GM18951 (cell line): ENCODE measurements around the gene REV3L.
A peak's percentile ranks its signal among the peaks of the same experiment; 100 is the strongest.

Experiments used
- POLR2A ChIP-seq: IDR thresholded peaks from 4 replicates; pipeline ENCODE4 v1.6.1; 2011; ENCODE audit warnings: mild to moderate bottlenecking; ENCODE audit not compliant: insufficient read length, insufficient read depth; ENCODE audit errors: extremely low read depth
- in situ Hi-C: fragments of 300-500 bp; cut with MboI; formaldehyde crosslinking; loops from one replicate; pipeline ENCODE4 v1.12.0; 2022; ENCODE audit warnings: low sequenced_read_pairs, mixed read lengths, inconsistent platforms; ENCODE audit not compliant: unreplicated experiment

REV3L gene, protein sequence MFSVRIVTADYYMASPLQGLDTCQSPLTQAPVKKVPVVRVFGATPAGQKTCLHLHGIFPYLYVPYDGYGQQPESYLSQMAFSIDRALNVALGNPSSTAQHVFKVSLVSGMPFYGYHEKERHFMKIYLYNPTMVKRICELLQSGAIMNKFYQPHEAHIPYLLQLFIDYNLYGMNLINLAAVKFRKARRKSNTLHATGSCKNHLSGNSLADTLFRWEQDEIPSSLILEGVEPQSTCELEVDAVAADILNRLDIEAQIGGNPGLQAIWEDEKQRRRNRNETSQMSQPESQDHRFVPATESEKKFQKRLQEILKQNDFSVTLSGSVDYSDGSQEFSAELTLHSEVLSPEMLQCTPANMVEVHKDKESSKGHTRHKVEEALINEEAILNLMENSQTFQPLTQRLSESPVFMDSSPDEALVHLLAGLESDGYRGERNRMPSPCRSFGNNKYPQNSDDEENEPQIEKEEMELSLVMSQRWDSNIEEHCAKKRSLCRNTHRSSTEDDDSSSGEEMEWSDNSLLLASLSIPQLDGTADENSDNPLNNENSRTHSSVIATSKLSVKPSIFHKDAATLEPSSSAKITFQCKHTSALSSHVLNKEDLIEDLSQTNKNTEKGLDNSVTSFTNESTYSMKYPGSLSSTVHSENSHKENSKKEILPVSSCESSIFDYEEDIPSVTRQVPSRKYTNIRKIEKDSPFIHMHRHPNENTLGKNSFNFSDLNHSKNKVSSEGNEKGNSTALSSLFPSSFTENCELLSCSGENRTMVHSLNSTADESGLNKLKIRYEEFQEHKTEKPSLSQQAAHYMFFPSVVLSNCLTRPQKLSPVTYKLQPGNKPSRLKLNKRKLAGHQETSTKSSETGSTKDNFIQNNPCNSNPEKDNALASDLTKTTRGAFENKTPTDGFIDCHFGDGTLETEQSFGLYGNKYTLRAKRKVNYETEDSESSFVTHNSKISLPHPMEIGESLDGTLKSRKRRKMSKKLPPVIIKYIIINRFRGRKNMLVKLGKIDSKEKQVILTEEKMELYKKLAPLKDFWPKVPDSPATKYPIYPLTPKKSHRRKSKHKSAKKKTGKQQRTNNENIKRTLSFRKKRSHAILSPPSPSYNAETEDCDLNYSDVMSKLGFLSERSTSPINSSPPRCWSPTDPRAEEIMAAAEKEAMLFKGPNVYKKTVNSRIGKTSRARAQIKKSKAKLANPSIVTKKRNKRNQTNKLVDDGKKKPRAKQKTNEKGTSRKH (N-terminal part only)

DNA sequence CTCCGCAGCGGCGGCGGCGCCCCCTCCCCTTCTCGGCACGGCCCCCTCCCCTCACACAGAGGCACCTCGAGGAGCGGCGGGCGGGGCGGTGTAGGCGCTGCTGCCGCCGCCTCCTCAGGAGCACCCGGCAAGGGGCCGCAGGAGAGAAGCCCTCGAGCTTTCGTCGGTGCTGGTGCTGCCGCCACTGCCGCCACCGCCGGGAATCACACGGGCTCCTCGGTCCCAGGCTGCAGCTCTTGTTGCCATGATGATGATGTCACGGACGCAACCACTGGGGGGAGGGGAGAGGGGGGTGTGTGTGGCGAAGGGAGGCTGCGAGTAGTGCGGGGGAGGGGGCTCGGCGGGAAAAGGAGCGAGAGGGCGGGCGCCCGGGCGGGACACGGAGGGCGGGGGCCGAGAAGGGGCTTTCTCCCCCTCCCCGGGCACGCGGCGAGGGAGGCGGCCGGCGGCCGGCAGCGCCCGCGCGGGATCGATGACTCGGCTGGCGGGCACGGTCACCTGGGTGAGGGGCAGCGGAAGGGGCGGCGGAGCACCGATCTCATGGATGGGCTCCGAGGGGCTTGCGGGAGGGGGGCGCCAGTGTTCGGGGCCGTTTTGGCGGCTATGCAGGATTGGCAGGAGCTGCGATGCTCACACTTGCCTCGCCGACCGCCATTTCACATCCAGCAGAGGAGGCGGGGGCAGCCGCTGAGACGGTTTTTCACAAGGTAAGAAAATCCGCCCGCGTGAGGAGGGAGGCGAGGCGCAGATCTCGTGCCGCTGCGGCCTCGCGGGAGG, at the start of gene REV3L:
TSS of gene REV3L (minus strand) at position 260 of the 777 bp plus-strand sequence. CDS start 330 bp downstream, outside the sequence.
- TF ChIP-seq POLR2A = peak; percentile 79
- in situ Hi-C loops = no loop called here

DNA sequence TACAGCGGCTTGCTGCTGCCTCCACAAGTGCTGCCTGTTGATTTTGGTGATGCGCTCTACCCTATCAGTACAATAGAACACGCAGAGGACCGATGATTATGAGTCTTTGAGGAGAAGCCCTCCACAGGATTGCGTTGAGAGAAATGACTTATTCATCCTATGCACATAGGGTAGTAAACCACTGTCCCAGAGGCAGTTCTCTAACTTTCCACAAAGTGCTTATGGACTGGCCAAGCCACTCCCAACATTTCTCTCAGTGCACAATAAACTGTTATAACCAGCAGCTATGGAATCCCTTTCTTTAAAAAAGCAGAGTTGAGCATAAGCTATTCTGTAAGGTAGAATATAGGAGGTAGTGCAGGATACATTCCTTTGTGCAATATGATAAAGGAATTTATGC, 48.2 kb upstream of the REV3L start:
- TF ChIP-seq POLR2A = no peak
- in situ Hi-C loops = no loop called here

DNA sequence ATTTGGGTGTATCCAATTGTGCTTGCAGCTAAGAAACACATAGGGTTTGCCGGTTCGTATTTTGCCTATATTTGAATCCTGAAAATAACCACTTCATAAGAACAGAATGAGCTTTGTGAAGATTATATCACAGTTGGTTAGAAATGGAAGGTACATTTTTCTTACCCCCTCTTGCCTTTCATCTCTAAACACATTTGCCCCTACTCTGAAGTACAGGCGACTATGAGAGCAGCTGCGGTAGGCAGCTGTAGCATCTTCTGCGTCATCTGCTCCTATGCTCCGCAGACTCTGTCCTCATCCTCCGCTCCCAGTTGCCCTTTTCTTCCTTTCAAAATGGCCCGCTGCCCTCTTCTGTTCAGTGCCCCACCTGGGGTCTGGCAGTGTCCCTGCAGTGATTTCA, 47.6 kb upstream of the REV3L start:
- in situ Hi-C loops = no loop called here
- TF ChIP-seq POLR2A = no peak

DNA sequence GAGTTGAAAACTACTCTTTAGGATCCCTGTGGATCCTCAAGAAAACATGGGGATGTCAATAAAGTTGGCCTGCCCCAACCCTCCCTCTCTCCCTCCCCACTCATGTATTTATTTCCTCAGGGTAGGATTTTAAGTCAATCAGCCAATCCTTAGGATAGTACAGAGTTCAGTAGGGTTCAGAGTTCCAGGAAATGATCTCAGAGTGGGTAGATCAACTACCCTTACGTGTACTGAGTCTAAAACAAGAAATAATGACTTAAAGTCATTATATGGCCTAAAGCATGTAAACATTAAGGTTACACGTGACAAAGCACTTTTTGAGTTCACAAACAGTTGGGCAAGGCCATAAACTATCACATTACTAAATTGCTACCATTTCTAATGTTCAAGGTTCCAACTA, 47.2 kb upstream of the REV3L start:
- in situ Hi-C loops = no loop called here
- TF ChIP-seq POLR2A = no peak

DNA sequence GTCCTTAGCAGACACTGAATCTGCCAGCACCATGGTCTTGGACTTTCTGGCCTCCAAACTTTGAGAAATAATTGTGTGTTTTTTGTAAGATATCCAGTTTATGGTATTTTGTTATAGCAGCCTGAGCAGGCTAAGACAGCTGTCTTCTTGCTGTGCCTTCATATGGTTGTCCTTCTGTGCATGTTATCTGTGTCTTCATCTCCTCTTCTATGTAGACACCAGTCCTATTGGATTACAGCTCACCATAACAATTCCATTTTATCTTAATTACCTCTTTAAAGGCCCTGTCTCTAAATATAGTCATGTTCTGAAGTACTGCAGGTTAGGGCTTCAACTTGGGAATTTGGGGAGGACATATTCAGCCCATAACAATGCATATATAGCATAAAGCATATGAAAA, 44.3 kb upstream of the REV3L start:
- no peak for TF ChIP-seq POLR2A
- in situ Hi-C loops = no loop called here

DNA sequence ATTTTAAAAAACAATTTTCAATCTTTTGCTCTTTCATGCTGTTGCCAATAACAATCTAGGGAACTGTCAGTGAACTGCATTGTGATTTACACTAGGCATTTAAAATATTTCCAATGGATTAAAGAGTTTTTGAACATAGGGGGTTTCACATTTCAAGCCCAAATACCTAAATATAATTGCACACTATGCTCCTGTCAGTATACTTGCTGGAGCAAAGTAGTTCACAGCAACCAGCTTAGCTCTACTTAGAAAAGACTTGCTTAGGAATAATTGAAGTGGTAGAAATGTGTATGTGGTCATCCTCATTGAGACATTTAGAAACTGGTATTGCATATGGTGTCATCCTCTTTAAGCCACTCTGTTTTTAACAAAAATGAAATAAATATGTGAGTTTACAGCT, 41.7 kb upstream of the REV3L start:
- in situ Hi-C loops = no loop called here
- no peak for TF ChIP-seq POLR2A

DNA sequence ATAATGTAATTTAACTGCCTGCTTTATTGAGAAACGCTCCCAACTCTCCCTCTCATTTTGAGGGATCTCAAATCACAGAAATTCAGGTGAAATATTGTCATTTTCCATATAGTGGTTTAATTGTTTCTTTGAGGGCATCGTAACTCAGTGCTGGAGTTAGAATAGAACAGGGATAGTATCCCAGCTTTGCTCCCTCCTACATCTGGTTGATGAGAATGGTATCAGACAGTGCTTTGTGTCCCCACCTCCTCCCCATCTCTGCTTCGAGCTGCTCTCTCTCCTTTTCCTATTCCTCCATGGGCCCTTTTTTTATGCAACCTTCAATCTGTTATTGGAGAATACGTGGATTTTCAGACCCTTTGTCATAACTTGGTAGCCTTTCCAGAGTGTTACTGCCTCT, 41.2 kb upstream of the REV3L start:
- TF ChIP-seq POLR2A = no peak
- in situ Hi-C loops = no loop called here

DNA sequence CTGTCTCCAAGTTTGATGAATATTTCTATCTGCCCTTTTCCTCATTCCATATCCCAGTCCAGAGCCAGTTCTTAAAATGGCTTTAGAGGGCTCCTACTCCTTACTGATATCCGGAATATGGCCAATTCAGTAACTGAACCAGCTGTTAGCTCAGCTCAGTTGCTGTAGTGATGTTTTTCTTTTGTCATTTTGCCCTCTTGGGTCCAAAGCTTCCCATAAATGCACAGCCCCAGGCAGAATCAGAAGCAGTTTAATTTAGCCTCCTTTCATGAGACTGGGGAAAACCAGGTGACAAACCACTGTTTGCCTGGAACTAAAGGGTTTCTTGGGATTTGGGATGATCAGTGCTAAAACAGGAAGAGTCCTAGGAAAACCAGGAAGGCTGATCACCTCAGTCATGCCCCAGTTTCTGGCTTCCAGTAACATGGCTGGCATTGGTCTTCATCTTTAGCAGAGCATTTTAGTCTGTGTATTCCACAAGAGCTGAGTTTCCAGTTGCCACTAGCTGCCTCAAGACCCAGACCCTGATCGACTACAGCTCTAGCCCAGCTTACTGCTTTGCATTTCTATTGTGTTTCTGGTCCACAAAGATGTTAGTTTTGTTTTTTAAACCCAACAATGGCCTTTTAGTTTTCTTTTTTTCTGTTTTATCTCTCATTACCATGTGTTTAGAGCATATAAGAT, 40.6 kb upstream of the REV3L start:
- in situ Hi-C loops = no loop called here
- TF ChIP-seq POLR2A = no peak

DNA sequence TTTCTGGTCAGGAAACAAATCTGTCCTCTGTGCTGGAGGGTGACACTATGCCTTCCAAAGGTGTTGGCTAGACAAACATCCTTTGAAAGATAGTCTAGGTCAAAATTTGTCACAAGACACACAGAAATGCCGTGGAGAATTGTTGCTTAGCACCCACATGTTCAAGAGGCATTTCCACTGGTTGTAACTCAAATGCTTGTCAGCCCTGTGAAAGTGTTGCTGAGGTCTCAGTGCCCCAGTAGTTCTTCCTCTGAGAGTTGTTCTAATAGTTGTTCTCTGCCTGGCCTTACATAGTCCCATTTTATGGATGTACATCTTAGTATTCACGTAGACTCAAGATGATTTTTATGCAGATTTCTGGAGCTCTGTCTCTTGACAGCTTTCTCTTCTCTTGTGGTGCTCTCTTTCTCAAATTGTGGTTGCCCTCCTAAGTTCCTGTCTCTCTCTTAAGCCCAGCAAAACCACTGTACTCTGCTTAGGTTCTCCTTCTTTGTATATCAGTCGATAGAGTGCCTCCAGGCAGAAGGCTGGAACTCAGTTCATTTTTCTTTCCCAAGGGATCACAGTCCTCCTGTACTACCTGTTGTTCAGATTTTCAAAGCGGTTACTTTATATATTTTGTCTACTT, 39.5 kb upstream of the REV3L start:
- no peak for TF ChIP-seq POLR2A
- in situ Hi-C loops = no loop called here

DNA sequence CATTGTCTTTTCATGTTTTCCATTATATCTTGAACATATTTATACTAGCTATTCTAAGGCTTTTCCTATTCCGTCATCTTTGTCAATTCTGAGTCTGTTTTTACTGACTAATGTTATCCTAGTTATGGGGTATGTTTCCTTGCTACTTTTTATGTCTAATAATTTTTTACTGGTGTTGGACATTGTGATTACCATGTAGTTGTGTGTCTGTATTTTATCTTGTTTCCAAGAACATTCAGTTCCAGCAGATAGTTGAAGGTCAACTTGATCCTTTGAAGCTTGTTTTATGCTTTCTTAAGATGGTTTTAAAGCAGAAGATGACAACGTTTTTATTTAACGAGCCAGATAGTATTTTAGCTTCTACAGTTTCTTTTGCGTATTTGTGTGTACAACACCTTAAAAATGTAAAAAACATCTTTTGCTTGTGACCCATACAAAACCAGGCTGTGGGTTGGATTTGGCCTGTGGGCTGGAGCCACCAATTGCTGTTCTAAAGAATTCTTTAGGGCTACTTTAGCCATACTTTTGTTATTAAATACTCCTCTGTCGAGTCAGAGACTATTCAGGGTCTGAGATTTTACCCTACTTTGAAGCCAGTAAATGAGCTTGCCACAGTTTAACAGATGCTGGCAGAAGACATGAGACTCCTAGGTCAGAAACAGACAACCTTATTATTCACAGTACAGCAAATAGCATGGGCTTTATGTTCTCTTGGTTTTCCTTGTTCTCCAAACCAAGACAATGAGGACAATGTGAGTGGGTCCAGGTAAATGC, 38.7 kb upstream of the REV3L start:
- in situ Hi-C loops = no loop called here
- no peak for TF ChIP-seq POLR2A

DNA sequence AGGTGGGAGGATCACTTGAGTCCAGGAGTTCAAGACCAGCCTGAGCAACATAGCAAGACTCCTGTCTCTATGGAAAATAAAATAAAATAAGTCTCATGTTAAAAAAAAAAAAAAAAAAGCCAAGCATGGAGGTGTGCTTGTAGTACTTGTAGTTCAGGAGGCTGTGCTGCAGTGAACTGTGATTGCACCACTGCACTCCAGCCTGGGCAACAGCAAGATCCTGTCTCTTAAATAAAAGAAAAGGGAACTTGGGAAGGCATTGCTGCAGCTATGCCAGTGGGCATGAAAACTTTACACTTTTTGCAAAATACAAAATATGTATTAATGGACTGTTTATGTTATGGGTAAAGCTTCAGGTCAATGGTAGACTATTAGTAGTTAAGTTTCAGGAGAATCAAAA, 37.5 kb upstream of the REV3L start:
- in situ Hi-C loops = no loop called here
- TF ChIP-seq POLR2A = no peak
